ENCODE data around the gene CSMD2. TPM values are rescaled to one million over a fixed set of nuclear protein-coding genes. Genes with fewer than 3 reads are reported as not detected.

The CSMD2 gene
- total RNA-seq, 1 donor from 2014 or later, result 0.08 TPM

DNA sequence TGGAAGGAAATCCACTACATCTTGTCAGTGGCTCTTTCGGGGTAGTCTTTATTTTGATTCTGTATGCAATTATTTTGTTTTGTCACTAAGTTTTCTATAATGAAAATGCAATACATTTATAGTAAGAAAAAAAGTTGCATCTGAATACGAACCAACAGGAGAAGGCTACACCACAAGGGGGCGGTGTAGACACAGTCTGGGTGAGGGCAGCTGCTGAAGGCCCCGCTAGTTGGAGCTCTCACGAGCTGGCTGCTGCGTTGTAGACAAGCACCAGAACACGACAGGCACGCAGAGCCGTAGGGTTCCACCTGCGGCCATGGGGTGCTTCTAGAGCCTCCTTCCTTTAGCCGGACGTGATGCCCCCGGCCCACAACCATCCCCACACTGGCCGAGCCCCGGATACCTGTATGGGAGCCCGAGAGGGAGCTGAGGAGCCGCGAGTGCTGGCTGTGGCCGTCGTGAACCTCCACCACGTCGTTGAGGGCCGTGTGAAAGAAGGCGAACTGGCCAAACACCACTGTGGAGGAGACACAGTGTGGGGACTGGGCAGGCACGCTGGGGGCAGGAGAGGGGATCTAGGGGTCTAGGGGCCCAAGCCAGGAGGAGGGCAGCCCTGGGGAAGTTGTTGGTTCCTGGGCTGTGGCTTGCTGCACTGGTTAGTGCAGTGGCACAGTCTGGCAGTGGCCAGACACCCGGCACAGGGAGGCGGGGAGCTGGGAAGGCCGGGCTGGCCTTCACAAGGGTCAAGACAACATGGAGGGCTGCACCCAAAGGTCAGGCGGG lies 531.8 kb downstream of the CSMD2 start:
- ATAC-seq, result peak; percentile 89

DNA sequence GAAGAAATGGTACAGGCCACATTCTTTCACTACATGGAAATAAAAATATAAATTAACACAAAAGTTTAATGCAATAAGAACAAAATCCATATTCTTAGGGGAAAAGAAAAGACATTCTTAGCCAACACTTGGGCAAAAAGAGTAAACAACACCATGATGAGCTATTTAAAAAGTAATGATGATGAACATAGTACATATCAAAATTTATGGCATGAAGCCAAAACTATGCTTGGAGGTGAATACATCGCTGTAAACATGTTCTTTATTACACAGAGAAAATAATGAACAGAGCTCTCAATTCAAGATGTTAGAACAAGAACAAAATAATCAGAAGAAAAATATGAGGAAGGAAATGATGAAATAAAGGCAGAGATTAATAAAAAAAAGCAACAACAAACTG lies 534.3 kb downstream of the CSMD2 start:
- no peak for ATAC-seq

DNA sequence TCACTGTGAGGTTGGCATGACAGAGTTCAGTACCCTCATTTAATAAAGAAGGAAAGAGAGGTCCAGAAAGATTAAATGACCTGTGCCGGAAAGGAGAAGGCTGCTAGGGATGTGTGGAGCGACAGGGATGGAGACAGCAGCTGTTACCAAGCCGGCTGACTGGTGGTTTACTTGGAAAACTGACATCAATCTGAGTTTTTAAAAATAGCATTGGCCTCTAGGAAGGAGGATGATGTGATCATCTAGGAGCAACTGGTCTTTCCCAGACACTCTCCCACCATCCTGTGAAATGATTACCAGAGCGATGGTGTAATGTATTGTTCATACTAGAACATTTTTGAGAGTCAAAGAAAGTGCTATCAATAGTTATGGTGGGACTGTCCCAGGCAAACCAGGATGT lies 538.2 kb downstream of the CSMD2 start:
- no peak for ATAC-seq

DNA sequence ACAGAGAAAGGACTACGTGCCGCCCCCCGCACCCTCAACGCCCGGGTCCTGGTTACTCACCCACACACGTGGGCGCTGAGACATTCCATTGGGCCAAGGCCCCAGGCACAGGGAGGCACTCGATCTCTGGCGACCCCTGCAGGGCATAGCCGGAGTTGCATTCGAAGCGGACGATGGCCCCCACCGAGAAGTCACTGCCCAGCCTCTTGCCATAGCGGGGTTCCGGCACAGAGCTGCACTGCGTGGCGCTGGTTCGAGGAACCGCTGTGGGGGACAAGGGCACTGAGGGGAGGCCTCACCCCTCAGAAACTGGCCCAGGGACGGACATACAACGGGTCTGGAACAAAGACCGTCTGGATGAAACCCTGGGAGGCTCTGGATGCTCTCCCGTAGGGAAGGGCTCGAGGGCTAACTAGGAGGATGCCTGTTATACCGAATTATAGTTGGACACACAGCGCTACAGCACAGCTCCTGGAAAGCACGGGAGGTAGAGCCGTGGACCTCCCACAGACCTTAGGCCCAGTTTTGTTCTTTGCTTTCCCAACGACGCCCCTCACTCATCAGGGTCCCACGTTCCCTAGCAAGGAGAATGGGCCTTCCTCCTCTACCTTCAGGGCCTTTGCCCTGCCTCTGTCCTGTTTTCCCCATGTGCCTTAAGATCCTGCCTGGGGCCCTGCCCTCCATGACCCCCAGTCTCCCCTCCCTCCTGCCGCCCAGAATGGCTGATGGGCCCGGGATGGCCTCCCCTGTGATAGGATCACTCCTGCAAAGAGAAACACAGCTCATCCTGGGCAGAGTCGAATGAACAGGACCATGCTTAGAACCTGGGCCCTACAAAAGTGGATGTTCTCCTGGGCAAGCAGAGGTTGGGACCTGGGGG lies 539.8 kb downstream of the CSMD2 start:
- ATAC-seq, result peak; percentile 13

DNA sequence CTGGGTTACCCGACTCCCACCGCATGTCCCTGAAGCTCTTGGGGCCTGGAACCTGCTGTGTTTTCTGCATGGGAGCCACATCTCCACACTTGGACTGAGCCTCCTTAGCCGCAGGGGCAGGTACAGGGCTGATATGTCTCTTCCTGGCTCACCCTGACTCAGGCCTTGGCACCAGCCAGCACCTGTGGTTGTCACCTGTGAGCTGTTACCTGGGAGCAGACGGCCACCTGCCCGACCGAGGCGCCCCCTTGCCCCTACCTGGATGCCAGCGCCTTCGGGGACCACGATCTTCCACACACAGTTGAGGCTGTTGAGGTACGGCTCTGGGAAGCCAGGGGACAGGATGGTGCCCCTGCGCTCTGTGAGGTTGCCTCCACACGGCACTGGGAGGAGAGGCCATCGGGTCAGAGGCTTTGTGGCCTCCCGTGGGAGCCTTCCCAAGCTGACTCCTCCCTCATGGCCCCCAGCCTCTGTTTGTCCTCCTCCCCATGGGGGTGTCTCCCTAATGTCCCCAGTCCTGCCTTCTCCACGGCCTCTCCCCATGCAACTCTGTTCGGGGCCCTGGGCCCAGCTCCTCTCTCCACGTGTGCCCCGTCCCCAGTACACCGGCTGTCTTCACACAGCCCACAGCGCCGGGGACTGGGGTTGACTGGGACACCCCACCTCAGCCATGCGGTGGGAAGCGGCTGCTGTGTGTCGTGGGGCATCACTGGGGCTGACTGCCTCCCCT lies 540.6 kb downstream of the CSMD2 start:
- ATAC-seq, result no peak

DNA sequence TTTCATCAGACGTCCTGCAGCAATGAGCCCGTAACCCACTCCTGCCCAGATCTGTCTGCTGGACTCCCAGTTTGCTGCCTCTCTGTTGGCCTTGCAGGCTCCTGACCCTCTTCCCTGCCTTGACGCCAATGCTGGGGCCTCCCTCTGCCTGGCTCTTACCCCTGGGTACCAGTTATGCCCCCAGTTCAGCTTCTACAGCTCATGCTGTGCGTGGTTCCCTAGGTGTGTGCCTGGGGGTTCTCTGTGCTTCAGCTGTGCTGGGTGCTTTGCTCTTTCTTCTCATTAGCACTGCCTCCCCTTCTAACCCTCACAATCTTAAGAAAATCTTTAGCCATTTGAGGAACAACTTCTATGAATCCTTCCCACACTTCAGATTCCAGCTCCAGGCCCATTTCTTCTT lies 541.2 kb downstream of the CSMD2 start:
- ATAC-seq, result no peak

DNA sequence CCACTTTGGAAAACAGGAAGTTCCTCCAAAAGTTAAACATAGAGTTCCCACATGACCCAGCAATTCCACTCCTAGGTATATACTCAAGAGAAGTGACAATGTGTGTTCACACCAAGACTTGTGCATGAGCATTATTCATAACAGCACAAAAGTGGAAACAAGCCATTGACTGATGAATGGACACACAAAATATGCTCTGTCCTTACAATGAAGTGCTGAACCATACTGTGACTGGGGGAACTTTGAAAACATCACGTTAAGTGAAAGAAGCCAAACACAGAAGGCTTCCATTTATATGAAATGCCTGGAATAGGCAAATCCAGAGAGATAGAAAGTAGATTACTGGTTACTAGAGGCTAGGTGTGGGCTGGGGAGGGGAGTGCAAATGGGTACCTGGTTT lies 542.3 kb downstream of the CSMD2 start:
- no peak for ATAC-seq

DNA sequence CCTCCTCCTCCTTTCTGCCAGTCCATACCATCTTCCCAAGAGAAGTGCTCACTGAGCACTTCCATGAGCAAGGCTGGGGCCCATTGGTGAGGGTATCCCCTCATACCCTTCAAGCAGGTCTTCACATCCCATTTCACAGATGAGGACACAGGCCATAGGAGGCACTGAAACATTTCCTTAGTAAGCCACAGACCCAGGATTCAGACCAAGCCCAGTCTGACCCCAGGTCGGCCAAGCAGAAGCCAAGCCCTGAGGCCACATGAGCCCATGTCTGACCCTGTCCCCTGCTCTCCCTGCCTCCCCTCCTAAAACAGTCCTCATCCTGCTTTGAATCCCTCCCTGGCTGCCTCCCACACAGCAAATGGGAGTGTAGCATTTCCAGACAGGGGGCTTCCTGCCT lies 546.4 kb downstream of the CSMD2 start:
- ATAC-seq, result no peak

DNA sequence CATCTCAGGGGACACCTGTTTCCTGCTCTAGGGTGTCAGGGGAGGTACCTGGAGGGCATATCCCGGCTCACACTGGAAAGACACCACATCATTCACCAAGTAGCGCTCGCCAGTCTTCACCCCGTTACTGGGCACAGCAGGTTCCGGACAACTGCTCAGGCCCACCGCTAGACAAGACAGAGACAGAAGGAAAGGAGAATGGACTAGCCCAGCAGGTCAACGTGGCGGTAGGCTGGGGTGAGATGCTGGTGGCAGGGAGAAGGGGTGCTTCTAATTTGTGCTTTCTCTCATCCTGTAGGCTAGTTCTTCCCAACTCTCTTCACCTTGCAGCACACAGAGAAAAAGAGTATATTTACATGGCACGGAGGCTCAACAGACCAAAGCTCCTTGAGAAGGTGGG lies 547.6 kb downstream of the CSMD2 start:
- no peak for ATAC-seq

DNA sequence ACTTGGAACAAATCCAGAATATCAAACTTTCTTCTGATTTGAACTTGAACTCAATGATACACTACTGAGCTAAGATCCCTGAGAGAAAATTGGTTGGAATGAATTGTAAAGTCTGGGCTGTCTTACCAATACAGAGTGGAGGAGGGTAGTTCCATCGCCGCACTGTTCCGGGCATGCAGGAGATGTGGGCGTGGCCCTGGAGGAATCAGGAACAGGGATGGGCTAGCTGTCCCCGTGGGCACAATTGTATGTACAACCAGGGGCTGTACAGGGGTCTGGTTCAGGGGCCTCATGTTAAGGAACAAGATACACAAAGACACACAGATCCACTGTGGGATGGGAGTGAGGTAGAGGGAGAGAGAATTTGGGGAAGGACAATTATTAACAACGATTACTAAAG lies 548.2 kb downstream of the CSMD2 start:
- no peak for ATAC-seq

DNA sequence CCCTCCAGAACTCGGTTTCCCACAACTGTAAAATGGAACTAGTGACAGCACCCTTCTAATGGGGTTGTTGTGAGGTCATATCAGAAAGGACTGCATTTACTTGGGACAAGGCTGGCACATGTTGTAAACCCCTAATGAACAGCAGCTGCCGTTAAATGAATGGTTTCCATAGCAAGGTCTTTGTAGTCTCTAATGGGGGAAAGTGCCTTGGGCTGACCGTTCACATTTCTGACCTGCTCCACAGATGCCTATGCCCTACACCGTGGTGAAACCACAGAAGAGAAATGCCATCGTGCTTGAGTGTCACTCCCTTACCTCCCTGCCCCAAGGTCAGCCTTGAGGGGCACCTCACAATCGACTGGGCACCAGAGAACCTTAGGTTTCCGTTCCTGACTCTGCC lies 549.5 kb downstream of the CSMD2 start:
- no peak for ATAC-seq

DNA sequence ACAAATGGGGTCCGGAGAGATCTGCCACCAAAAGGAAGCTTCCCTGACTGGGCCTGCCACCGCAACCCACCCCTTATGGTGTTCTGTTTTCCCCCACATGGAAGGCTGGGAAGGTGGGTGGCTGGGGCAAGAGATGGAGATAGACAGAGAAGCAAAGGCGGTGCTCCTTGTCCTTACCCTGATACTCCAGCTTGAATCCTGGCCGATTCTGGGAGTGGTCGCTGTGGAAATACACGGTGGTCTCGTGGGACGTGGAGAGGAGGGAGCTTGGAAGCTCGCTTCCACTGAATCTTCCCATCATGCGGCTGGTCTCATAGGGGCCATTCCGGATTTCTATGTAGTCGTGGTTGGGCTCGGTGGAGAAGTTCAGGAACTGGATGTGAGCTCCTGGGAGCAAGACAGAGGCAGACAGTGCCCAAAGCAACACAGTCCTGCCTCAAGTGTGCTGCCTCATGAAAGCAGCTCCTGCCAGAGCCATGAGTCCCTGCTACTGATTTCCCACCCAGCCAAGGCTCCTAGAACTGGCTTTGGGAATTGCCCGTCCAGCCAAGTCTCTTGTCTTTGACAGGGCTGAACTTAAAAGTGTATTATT lies 554.1 kb downstream of the CSMD2 start:
- ATAC-seq, result no peak

DNA sequence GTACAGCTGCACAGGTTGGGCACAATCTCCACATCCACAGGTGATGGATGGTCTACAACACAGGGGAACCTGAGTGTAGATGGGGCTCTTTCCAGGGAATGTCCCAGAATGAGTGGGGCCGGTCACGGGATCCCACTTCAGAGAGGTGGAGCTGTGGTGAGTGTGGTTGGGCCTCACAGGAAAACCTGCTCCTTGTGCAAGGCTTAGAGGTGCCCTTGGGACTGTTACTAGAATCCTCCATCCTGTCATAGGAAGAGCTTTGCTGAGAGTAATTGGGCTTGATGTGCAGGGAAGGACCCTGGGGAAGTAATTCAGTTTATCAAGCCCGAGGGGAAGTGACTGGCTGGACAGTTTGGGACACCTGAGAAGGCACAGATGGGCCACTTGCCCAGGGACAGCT lies 554.6 kb downstream of the CSMD2 start:
- ATAC-seq, result no peak

DNA sequence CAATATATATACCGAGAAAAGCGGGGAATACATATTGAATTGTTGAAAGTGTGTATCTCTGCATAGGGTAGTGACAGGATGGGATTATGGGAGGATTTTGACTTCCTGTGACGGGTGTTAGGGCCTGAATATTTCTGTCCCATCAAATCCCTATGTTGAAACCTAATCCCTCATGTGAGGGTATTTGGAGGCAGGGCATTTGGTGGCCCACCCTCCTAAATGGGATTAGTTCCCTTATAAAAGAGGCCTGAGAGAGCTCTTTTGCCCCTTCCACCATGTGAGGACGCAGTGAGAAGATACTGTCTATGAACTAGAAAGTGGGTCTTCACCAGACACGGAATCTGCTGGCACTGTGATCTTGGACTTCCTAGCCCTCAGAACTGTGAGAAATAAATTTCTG lies 555.3 kb downstream of the CSMD2 start:
- ATAC-seq, result no peak

DNA sequence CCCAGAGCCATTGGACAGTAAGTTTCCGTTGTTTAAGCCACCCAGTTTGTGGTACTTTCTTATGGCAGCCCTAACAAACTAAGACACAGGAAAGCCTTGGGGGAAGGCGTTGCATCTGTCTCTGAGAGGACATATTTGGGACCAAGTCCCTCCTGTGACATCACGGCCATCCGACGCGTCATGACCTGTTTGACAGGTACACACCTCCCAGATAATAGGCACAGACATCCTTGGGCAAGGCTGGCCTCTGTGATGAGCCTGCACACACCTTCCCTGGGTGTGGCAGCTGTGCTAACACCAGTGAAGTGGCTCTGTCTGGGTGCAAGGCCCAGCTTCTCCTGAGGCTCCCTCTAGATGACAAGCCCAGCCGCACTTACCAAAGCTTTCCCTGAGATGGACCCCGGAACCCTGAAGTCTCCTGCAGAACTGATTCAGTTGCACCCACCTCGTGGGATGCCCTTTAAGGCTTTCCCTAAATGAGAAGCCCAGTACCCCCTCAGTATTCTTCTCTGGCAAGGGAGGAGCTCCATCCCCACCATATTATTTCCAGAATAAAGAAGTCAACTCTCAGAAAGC lies 556.1 kb downstream of the CSMD2 start:
- peak; percentile 86 for ATAC-seq

DNA sequence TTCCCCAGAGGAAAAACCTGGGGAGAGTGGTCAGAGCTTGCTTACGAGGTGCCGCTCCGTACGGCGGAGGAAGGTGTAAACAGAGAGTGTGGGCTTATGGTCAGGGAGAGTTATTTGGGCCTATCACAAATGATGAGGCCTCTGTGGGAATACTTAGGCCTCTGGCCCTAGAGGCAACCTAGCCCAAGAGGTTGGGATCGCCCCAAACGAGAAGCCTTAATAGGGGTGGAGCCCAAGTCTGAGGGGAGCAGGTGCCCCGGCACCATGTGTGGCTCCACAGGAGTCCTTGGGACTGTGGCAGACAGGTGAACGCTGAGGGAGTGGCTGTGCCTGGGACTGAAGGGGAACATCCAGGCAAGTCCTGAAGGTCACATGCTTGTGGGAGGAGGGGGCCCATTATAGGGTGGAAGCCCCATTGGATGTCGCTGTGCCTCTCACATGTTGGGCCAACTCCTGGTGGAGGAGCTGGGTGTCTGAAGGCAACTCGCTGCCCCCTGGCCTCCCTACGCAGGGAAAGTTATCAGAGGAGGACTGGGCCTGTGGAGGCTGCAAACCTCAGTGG lies 557.5 kb downstream of the CSMD2 start:
- no peak for ATAC-seq

DNA sequence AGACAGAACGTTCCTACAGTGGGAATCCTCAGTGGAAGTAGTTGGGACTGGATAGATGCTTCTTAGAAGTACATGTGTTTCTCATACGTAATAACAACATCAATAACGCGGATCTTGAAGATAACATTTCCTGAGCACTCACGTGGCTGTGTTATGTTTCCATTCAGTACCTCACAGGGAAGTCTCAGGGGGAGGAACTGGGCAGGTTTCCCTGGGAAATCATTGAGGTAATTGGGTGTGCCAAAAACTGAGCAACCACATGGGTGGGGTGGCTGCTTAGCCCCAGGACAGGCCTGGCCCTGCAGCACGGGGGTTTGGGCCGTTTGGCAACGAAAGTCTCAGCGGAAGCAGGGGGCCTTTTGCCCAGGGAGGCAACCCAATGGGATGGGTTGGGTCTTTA lies 558.8 kb downstream of the CSMD2 start:
- ATAC-seq, result peak; percentile 66

DNA sequence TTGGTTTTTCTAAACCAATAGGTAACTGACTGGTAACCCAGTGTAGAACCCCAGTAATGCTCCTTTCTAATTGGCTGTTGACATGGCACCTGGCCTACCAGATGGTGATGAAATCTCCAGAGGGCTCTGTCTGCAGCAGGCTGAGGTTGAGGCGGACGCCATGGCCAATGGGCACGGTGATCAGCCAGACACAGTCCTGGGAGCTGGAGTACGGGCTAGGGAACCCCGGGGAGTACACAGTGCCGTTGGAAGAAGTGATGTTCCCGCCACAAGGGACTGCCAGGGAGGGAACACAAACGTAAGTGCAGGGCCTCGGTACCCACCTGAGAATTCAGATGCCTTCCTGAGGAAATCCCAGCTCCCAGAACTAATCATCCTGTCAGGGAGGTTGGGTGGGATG lies 562.8 kb downstream of the CSMD2 start:
- ATAC-seq, result no peak

DNA sequence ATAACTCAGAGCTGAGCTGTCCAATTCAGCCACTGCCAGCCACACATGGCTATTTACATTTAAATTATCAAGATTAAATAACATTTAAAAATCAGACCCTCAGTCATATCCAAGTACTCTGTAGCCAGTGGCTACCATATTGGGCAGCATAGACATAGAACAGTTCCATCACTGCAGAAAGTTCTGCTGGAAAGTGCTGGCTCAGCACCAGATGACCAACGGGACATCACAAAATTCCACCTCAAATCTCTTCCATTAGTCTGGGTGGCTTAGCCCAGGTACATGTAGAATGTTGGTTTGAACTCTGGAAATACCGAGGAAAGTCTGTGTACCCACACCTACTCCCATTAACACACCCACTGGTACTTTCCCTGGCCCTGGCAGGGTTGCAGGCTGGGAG lies 563.3 kb downstream of the CSMD2 start:
- ATAC-seq, result no peak

DNA sequence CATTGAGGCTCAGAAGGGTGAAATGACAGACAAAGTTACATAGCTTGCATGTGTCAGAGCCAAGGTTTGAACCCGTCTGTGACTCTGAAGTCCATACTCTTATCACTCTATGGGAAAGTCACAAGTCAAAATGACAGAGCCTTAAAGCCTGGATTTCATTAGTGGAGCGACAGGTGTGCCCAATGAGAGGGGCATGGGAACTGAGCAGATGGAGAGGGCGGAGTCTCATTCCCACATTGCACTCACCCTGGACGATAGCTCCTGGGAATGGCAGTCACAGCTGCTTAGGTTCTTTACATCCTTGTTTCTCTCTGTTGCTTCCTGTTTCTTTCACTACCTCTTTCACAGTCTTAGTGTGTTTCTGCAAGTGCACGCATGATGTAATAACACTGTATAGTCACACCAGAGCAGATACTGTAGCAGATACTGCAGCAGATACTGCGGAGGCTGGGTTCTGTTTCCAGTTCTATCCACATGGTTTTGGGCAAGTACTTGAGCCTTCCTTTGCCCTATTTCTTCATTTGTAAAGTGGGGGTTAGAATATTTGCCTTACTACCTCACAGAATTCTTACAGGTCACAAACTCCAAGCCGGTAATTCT lies 565.4 kb downstream of the CSMD2 start:
- no peak for ATAC-seq

DNA sequence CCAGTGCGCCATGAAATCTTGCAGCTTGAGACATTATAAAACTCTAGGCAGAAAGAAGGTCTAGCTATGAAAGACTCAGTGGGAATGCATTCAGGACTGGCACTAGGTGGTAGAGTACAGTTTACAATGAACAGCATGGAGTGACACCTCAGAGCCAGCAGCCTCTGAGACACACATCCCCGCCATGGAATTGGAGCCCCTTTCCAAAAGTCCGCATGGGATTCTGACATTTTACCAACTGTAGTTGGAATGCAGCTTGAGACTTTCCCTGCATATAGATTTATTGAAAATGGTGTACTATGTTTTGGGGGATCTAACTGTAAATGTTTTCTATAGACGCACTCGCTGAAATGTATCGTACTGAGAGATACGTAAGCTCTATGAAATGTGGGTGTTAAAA lies 576.3 kb downstream of the CSMD2 start:
- ATAC-seq, result no peak

DNA sequence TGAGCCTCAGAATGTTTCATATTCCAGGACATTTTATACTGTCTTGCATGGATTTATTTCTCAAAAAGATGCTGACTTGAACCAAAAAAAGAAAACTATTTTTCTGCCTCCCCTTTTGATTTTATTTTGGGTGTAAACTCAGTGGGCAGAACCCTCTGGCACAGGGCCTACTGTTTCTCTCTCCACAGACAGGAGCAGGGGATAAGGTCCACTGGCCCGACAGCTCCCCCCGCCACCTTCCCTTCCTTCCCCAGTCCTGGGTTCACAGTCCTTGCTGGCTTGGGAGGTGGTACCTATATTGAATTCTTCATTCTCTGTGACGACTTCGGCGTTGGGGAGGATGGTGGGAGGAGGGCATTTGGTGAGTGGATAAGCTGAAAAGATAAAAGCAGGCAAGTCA lies 578.2 kb downstream of the CSMD2 start:
- ATAC-seq, result no peak
